WTC11 (cell line): ENCODE results near the gene PPP2R2C.

ENCODE experiments used
- CREM ChIP-seq: sonication (generic); formaldehyde crosslinking; IDR thresholded peaks from 2 replicates; pipeline ENCODE4 v1.8.1; 2022; ENCODE audit warnings: mild to moderate bottlenecking, missing genetic modification reagents, moderate library complexity
- CTCF ChIP-seq: fragments of 200-600 bp; IDR thresholded peaks from 2 replicates; pipeline ENCODE4 v1.8.0; 2022; ENCODE audit warnings: antibody characterized with exemption
- ELF4 ChIP-seq: sonication (generic); formaldehyde crosslinking; IDR thresholded peaks from 2 replicates; pipeline ENCODE4 v1.8.1; 2022; ENCODE audit warnings: low read depth, mild to moderate bottlenecking, moderate library complexity, missing genetic modification reagents
- HMGXB4 ChIP-seq: sonication (generic); formaldehyde crosslinking; IDR thresholded peaks from 2 replicates; pipeline ENCODE4 v1.8.1; 2023; ENCODE audit warnings: mild to moderate bottlenecking, moderate library complexity, missing genetic modification reagents
- TP53 ChIP-seq: sonication (generic); formaldehyde crosslinking; IDR thresholded peaks from 2 replicates; pipeline ENCODE4 v1.8.1; 2023; ENCODE audit warnings: mild to moderate bottlenecking, missing genetic modification reagents
- USF1 ChIP-seq: sonication (generic); formaldehyde crosslinking; IDR thresholded peaks from 2 replicates; pipeline ENCODE4 v1.8.0; 2022; ENCODE audit warnings: mild to moderate bottlenecking, missing genetic modification reagents
- USF2 ChIP-seq: sonication (generic); formaldehyde crosslinking; IDR thresholded peaks from 2 replicates; pipeline ENCODE4 v1.8.1; 2023; ENCODE audit warnings: mild to moderate bottlenecking, missing genetic modification reagents, moderate library complexity
- ZSCAN18 ChIP-seq: fragments of 250-450 bp; sonication (Bioruptor Pico); IDR thresholded peaks from 2 replicates; pipeline ENCODE4 v2.1.2; 2022; ENCODE audit warnings: mild to moderate bottlenecking, moderate library complexity

GRCh38 chr4:6460876-6461275 is 11.5 kb downstream of the PPP2R2C start:
- TF ChIP-seq ELF4 (CRISPR knock-in tag) (no peak), CTCF (no peak), ZSCAN18 (CRISPR knock-in tag) (no peak), HMGXB4 (CRISPR knock-in tag) (no peak), USF1 (no peak), CREM (CRISPR knock-in tag) (no peak), TP53 (no peak), USF2 (CRISPR knock-in tag) (no peak)
